H1 (cell line): ENCODE results near the gene TBC1D22A. TPM values are rescaled to one million over a fixed set of nuclear protein-coding genes. Genes with fewer than 3 reads are reported as not detected.

Experiments used
- CTCF ChIA-PET: fragments of 300-600 bp; sonication (Branson Sonifier 250); formaldehyde crosslinking; loops from one replicate; lab custom pipeline; 2021; ENCODE audit not compliant: partially characterized antibody; lab: Charles Lee
- POLR2A ChIA-PET: fragments of 300-600 bp; sonication (Branson Sonifier 250); formaldehyde crosslinking; loops from one replicate; lab custom pipeline; 2021; ENCODE audit warnings: inconsistent platforms; ENCODE audit not compliant: partially characterized antibody; lab: Charles Lee
- DNase-seq, 2 experiments: peaks; one replicate each; pipeline versions ENCODE4 v3.0.0 to v3.0.0-alpha.2; 2010 to 2022; ENCODE audit warnings: low spot score in 2 of 2, low read depth in 1 of 2, mixed read lengths in 1 of 2
- FAIRE-seq: peaks from 2 replicates; lab custom pipeline; 2011; peaks lifted over from hg19 to GRCh38; lab: Jason Lieb, UNC
- H2AFZ ChIP-seq: 2 replicates; pipeline ENCODE4 v1.8.1; 2012; ENCODE audit warnings: low read length, inconsistent platforms
- H2AK5ac ChIP-seq: 2 replicates; pipeline ENCODE4 v1.6.1; 2013; ENCODE audit warnings: low read depth, low read length
- H2BK120ac ChIP-seq: replicated peaks from 2 replicates; pipeline ENCODE3; 2013; ENCODE audit warnings: low read depth, low read length, inconsistent platforms
- H2BK12ac ChIP-seq: 2 replicates; pipeline ENCODE4 v1.6.1; 2013; ENCODE audit warnings: low read depth, low read length
- H2BK15ac ChIP-seq: 2 replicates; pipeline ENCODE4 v1.6.1; 2013; ENCODE audit warnings: low read length
- H2BK20ac ChIP-seq: 2 replicates; pipeline ENCODE4 v1.6.1; 2013; ENCODE audit warnings: low read length
- H2BK5ac ChIP-seq: 2 replicates; pipeline ENCODE4 v1.6.1; 2013; ENCODE audit warnings: low read depth, low read length
- H3K14ac ChIP-seq: 2 replicates; pipeline ENCODE4 v1.6.1; 2013; ENCODE audit warnings: inconsistent platforms; ENCODE audit not compliant: insufficient read length
- H3K18ac ChIP-seq: 2 replicates; pipeline ENCODE4 v1.6.1; 2013; ENCODE audit warnings: low read length; ENCODE audit errors: extremely low read depth
- H3K23ac ChIP-seq: 2 replicates; pipeline ENCODE4 v1.6.1; 2013; ENCODE audit warnings: inconsistent platforms; ENCODE audit not compliant: insufficient read length
- H3K23me2 ChIP-seq: 2 replicates; pipeline ENCODE4 v1.6.1; 2013; ENCODE audit warnings: low read depth, low read length
- H3K27ac ChIP-seq: 2 replicates; pipeline ENCODE4 v1.6.1; 2011; ENCODE audit warnings: low read depth, low read length, inconsistent platforms
- H3K27me3 ChIP-seq, 4 experiments: replicated peaks in 1 of 4; 1 replicate in 1 of 4; 2 replicates in 3 of 4; pipeline versions ENCODE4 v1.6.1 to v1.8.1; 2011 to 2013; ENCODE audit warnings: low read length in 3 of 4, mild to moderate bottlenecking in 3 of 4, inconsistent platforms in 2 of 4, mixed read lengths in 2 of 4, moderate library complexity in 1 of 4; ENCODE audit not compliant: control insufficient read depth in 3 of 4, insufficient read depth in 3 of 4; ENCODE audit errors: extremely low read depth in 1 of 4
- H3K36me3 ChIP-seq, 4 experiments: 2 replicates each; pipeline versions ENCODE4 v1.6.1 to v1.8.1; 2011 to 2013; ENCODE audit warnings: mild to moderate bottlenecking in 4 of 4, low read length in 3 of 4, moderate library complexity in 2 of 4, control low read depth in 1 of 4, inconsistent platforms in 1 of 4; ENCODE audit not compliant: insufficient read depth in 4 of 4, control insufficient read depth in 2 of 4
- H3K4ac ChIP-seq: replicated peaks from 2 replicates; pipeline ENCODE3; 2013; ENCODE audit warnings: low read length, low read depth, mixed read lengths, inconsistent platforms; ENCODE audit not compliant: insufficient read length
- H3K4me1 ChIP-seq, 4 experiments: replicated peaks in 1 of 4; 1 replicate in 1 of 4; 2 replicates in 3 of 4; pipeline versions ENCODE4 v1.6.1 to v1.8.1; 2011 to 2013; ENCODE audit warnings: low read length in 3 of 4, inconsistent platforms in 2 of 4, mixed read lengths in 1 of 4; ENCODE audit not compliant: insufficient read depth in 4 of 4, control insufficient read depth in 3 of 4
- H3K4me2 ChIP-seq, 2 experiments: 2 replicates each; pipeline versions ENCODE4 v1.6.1 to v1.8.1; 2011 to 2013; ENCODE audit warnings: low read depth in 2 of 2, low read length in 2 of 2, control low read depth in 1 of 2, inconsistent platforms in 1 of 2, mild to moderate bottlenecking in 1 of 2; ENCODE audit not compliant: insufficient read depth in 1 of 2
- H3K4me3 ChIP-seq, 4 experiments: fragments of 200-600, 300-600 bp in 1 of 4; sonication (generic), shearing (Covaris generic), sonication (Bioruptor Twin) in 1 of 4; 2 replicates each; pipeline versions ENCODE4 v1.5.1 to v1.8.1; 2011 to 2016; ENCODE audit warnings: low read length in 4 of 4, low read depth in 3 of 4, control low read depth in 2 of 4, inconsistent platforms in 2 of 4, mild to moderate bottlenecking in 2 of 4, mixed read lengths in 1 of 4, moderate library complexity in 1 of 4; ENCODE audit not compliant: insufficient read depth in 2 of 4; ENCODE audit errors: extremely low read depth in 1 of 4
- H3K56ac ChIP-seq: replicated peaks from 2 replicates; pipeline ENCODE3; 2013; ENCODE audit warnings: low read depth, mild to moderate bottlenecking, mixed read lengths, low read length, inconsistent platforms; ENCODE audit not compliant: insufficient read length
- H3K79me1 ChIP-seq: 2 replicates; pipeline ENCODE4 v1.6.1; 2013; ENCODE audit warnings: low read depth, low read length, control low read depth
- H3K79me2 ChIP-seq, 2 experiments: 2 replicates each; pipeline versions ENCODE4 v1.6.1 to v1.8.1; 2012 to 2013; ENCODE audit warnings: low read length in 2 of 2, mild to moderate bottlenecking in 2 of 2, inconsistent platforms in 1 of 2; ENCODE audit not compliant: insufficient read depth in 2 of 2, control insufficient read depth in 1 of 2
- H3K9ac ChIP-seq, 4 experiments: replicated peaks in 1 of 4; 1 replicate in 1 of 4; 2 replicates in 3 of 4; pipeline versions ENCODE4 v1.6.1 to v1.8.1; 2011 to 2013; ENCODE audit warnings: low read depth in 3 of 4, low read length in 3 of 4, control low read depth in 2 of 4, mild to moderate bottlenecking in 2 of 4, moderate library complexity in 2 of 4, inconsistent platforms in 1 of 4; ENCODE audit errors: extremely low read depth in 1 of 4
- H3K9me3 ChIP-seq, 2 experiments: 2 replicates each; pipeline versions ENCODE4 v1.6.1 to v1.8.1; 2012 to 2013; ENCODE audit warnings: mild to moderate bottlenecking in 2 of 2, moderate library complexity in 2 of 2, control low read depth in 1 of 2, inconsistent platforms in 1 of 2, low read depth in 1 of 2, low read length in 1 of 2, mixed read lengths in 1 of 2; ENCODE audit not compliant: insufficient read depth in 2 of 2
- H4K20me1 ChIP-seq, 2 experiments: replicated peaks in 1 of 2; 2 replicates each; pipeline versions ENCODE3 to v1.8.1; 2011 to 2013; ENCODE audit warnings: inconsistent platforms in 2 of 2, low read length in 2 of 2, mild to moderate bottlenecking in 1 of 2; ENCODE audit not compliant: insufficient read depth in 2 of 2, control insufficient read depth in 1 of 2
- H4K5ac ChIP-seq: 2 replicates; pipeline ENCODE4 v1.6.1; 2013; ENCODE audit warnings: low read length, low read depth, mixed read lengths, inconsistent platforms; ENCODE audit not compliant: insufficient read length
- H4K8ac ChIP-seq: 2 replicates; pipeline ENCODE4 v1.8.0; 2013; ENCODE audit warnings: mild to moderate bottlenecking, moderate library complexity, low read length, inconsistent platforms; ENCODE audit not compliant: insufficient read depth; ENCODE audit errors: extremely low read depth
- H4K91ac ChIP-seq: replicated peaks from 2 replicates; pipeline ENCODE3; 2013; ENCODE audit warnings: low read length, mixed read lengths, inconsistent platforms; ENCODE audit not compliant: insufficient read length
- BRCA1 ChIP-seq: IDR thresholded peaks from 2 replicates; pipeline ENCODE4 v1.6.1; 2012; ENCODE audit warnings: low read depth, low read length, improper control_type of control experiment
- CBX5 ChIP-seq: fragments of 300-800, 300-1000 bp; sonication (generic); IDR thresholded peaks from 2 replicates; pipeline ENCODE4 v1.7.1; 2016; ENCODE audit warnings: antibody characterized with exemption, low read length, low read depth
- CBX8 ChIP-seq: fragments of 300-800, 300-1000 bp; sonication (generic); IDR thresholded peaks from 2 replicates; pipeline ENCODE4 v1.7.1; 2016; ENCODE audit warnings: low read depth, low read length, borderline replicate concordance
- EP300 ChIP-seq, 2 experiments: IDR thresholded peaks; 1 replicate in 1 of 2; 2 replicates in 1 of 2; pipeline ENCODE4 v1.6.1; 2011 to 2012; ENCODE audit warnings: low read depth in 2 of 2, low read length in 2 of 2, mild to moderate bottlenecking in 2 of 2, borderline replicate concordance in 1 of 2, inconsistent platforms in 1 of 2, moderate library complexity in 1 of 2
- EZH2 ChIP-seq: fragments of 200-600 bp; sonication (generic); IDR thresholded peaks from 2 replicates; pipeline ENCODE4 v1.7.1; 2012; ENCODE audit warnings: low read depth, mild to moderate bottlenecking, moderate library complexity, low read length, inconsistent platforms; ENCODE audit not compliant: severe bottlenecking
- KDM5A ChIP-seq: fragments of 200-600 bp; IDR thresholded peaks from 2 replicates; pipeline ENCODE4 v1.7.1; 2012; ENCODE audit warnings: mild to moderate bottlenecking, low read length, inconsistent platforms, mixed read lengths
- POLR2A ChIP-seq, 2 experiments: IDR thresholded peaks; 1 replicate in 1 of 2; 2 replicates in 1 of 2; pipeline ENCODE4 v1.6.1; 2011; ENCODE audit warnings: low read depth in 2 of 2, low read length in 2 of 2, mild to moderate bottlenecking in 2 of 2; ENCODE audit errors: control extremely low read depth in 1 of 2
- POLR2AphosphoS5 ChIP-seq: IDR thresholded peaks from 2 replicates; pipeline ENCODE4 v1.6.1; 2011; ENCODE audit warnings: low read depth, low read length
- RBBP5 ChIP-seq: IDR thresholded peaks from 2 replicates; pipeline ENCODE4 v1.7.1; 2012; ENCODE audit warnings: low read depth, mild to moderate bottlenecking, inconsistent platforms, low read length, moderate library complexity, borderline replicate concordance
- RFX5 ChIP-seq: IDR thresholded peaks from 2 replicates; pipeline ENCODE4 v1.6.1; 2011; ENCODE audit warnings: low read depth, low read length, improper control_type of control experiment, borderline replicate concordance
- YY1 ChIP-seq: IDR thresholded peaks from 2 replicates; pipeline ENCODE4 v1.6.1; 2011; ENCODE audit warnings: low read depth, mild to moderate bottlenecking, low read length
- ZNF274 ChIP-seq: IDR thresholded peaks from 2 replicates; pipeline ENCODE4 v1.7.0; 2012; ENCODE audit warnings: low read length, borderline replicate concordance; ENCODE audit errors: extremely low read depth
- WGBS, 2 experiments: shearing (Covaris generic) in 1 of 2; methylation state at CpG; one replicate each; pipeline versions ENCODE4 v1.1.6 to v1.1.7; 2013 to 2015; ENCODE audit warnings: low lambda C conversion rate in 2 of 2, mixed read lengths in 2 of 2, inconsistent platforms in 1 of 2, low coverage in 1 of 2, missing lambda C conversion rate in 1 of 2; ENCODE audit not compliant: insufficient replicate concordance in 2 of 2, insufficient coverage in 1 of 2, insufficient read length in 1 of 2; ENCODE audit errors: extremely low coverage in 1 of 2, missing lambda C conversion rate in 1 of 2; 5-methylcytosine and 5-hydroxymethylcytosine counted together
- polyA plus RNA-seq, 7 experiments: library from polyadenylated mRNA; depleted of rRNA in 3 of 7; stranded (reverse) in 5 of 7; unstranded in 2 of 7; fragments of >200 nt in 5 of 7; fragments of 200-250 nt in 2 of 7; gene quantifications; 1 replicate in 5 of 7; 2 replicates in 1 of 7; 4 replicates in 1 of 7; pipeline versions ENCODE4 v1.2.1 to v1.2.3, GENCODE V29; 2011 to 2013; ENCODE audit warnings: missing spikeins in 2 of 7, mixed read lengths in 2 of 7
- total RNA-seq: library from RNA; stranded (reverse); fragmentation: NEBNext Ultra II Directional; extraction: Animal tissue kit (Norgen Biotek cat#: 25700); gene quantifications from 2 replicates; pipeline ENCODE4 v1.2.1, GENCODE V29; 2021
- TF ChIP-seq, protein P1 (sequence below): IDR thresholded peaks from 2 replicates; pipeline ENCODE4 v1.6.1; 2011; ENCODE audit warnings: low read depth, mild to moderate bottlenecking, low read length; ENCODE audit not compliant: insufficient read depth

The TBC1D22A gene
- total and polyA plus RNA-seq, 2 of the 8 experiments (the other 6 are each of a cell fraction or from before 2014, with no cell fraction given), result 11.9 to 18.4 TPM

DNA sequence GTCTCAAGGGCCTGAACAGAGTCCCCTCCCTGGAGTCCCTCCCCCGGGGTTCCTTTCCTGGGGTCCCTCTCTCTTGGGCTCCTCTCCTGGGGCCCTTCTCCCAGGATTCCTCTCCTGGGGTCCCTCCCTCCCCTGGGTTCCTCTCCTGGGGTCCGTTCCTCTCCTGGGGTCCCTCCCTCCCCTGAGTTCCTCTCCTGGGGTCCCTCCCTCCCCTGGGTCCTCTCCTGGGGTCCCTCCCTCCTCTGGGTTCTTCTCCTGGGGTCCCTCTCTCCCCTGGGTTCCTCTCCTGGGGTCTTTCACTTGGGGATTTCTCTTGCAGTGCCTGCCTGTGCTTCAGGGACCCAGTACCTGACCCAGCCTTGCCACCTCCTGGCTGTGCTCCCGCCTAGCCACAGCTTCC is 386.1 kb downstream of the TBC1D22A start:
- no peak overlapping the region for H3K18ac ChIP-seq
- 0 out of 2 replicates have a peak overlapping the region, but pooled peaks have one; percentile 42 for H4K8ac ChIP-seq
- CTCF ChIA-PET, result interaction anchor here (1.0 kb wide), 1 partner anchor 16 kb away, joined by 3 read pairs; no protein-coding TSS in a partner anchor
- no peak overlapping the region for H3K27ac ChIP-seq
- no peak overlapping the region for H2AK5ac ChIP-seq
- no peak overlapping the region for H3K4me3 ChIP-seq
- H3K9ac ChIP-seq, result no peak overlapping the region
- no peaks in the 10 kb centered on the region for H3K27me3 ChIP-seq
- no peaks in the 10 kb centered on the region; a peak in 1 of 4 replicates for H3K9me3 ChIP-seq
- H2BK120ac ChIP-seq, result no peak overlapping the region
- no peak overlapping the region for H2BK12ac ChIP-seq
- POLR2A ChIA-PET, result no interaction called here
- H3K23me2 ChIP-seq, result no peaks in the 10 kb centered on the region
- H3K14ac ChIP-seq, result no peak overlapping the region
- no peak overlapping the region for H3K56ac ChIP-seq
- 79% methylated on average over 2 of the region's 3 CpGs; no CpG with 5 or more reads in 1 of the 2 experiments for WGBS, 2 experiments
- DNase-seq (no peak), FAIRE-seq (no peak)
- no peak overlapping the region for H2BK5ac ChIP-seq
- no peaks in the 10 kb centered on the region for H3K79me1 ChIP-seq
- H2AFZ ChIP-seq, result no peak overlapping the region
- no peaks in the 10 kb centered on the region for H3K79me2 ChIP-seq
- H3K4ac ChIP-seq, result no peak overlapping the region
- no peak overlapping the region for H4K5ac ChIP-seq
- no peak overlapping the region for H2BK20ac ChIP-seq
- no peaks in the 10 kb centered on the region; a peak in 1 of 7 replicates for H3K4me1 ChIP-seq
- peaks cover 0 to 2% of the 10 kb centered on the region in 2 experiments for H4K20me1 ChIP-seq
- no peak overlapping the region for H3K23ac ChIP-seq
- H4K91ac ChIP-seq, result no peak overlapping the region
- H3K4me2 ChIP-seq, result no peak overlapping the region
- no peaks in the 10 kb centered on the region for H3K36me3 ChIP-seq
- no peak overlapping the region for H2BK15ac ChIP-seq
- TF ChIP-seq CBX5, result no peak
- TF ChIP-seq EZH2, result no peak
- no peak for TF ChIP-seq EP300 (IDR thresholded peaks at IDR 0.05; ENCODE audit: borderline replicate concordance in 1 of 2, low read depth in 2 of 2, low read length in 2 of 2)
- no peak for TF ChIP-seq ZNF274
- TF ChIP-seq CBX8, result no peak
- no peak for TF ChIP-seq POLR2A (IDR thresholded peaks at IDR 0.05; ENCODE audit: control extremely low read depth in 1 of 2, low read depth in 2 of 2, low read length in 2 of 2)
- TF ChIP-seq POLR2AphosphoS5, result no peak
- no peak for TF ChIP-seq BRCA1
- TF ChIP-seq YY1, result no peak
- TF ChIP-seq, protein P1, sequence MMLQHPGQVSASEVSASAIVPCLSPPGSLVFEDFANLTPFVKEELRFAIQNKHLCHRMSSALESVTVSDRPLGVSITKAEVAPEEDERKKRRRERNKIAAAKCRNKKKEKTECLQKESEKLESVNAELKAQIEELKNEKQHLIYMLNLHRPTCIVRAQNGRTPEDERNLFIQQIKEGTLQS, result no peak
- no peak for TF ChIP-seq RFX5
- no peak for TF ChIP-seq RBBP5
- no peak for TF ChIP-seq KDM5A
